Mesenteric fat pad (tissue), 1 donor: Measurements from ENCODE around the gene CACNA1D. TPM values are rescaled to one million over a fixed set of nuclear protein-coding genes. Genes with fewer than 3 reads are reported as not detected.

Source experiments
- total RNA-seq: library from RNA; stranded (reverse); fragmentation: NEBNext Ultra II Directional; extraction: Animal tissue kit (Norgen Biotek cat#: 25700); gene quantifications from one replicate; pipeline ENCODE4 v1.2.1, GENCODE V29; 2021
- donor health status: DM: yes; HTN: yes; CAD: no.

Gene CACNA1D
- total RNA-seq, 1 donor from 2014 or later: 0.45 TPM

Other genes with a start within 250 kb of the CACNA1D start
- gene TKT, start 238.6 kb upstream of the CACNA1D start, total RNA-seq: 416 TPM
- 28.6 TPM for gene DCP1A, start 147.1 kb upstream of the CACNA1D start, total RNA-seq